ENCODE data around the gene TAF11L13.
"Not testable (repeated sequence)": the region's sequence is repeated elsewhere in the genome, so short reads cannot be mapped to it uniquely, and the experiment has no call there.

Gene TAF11L13

GRCh38 chr5:17631788-17632187 lies at the start of gene TAF11L13:
Gene TAF11L13, plus strand, starts transcription at chr5:17632088.
- H3K4me3 ChIP-seq (ENCODE audit: low read depth in 1 of 2, low read length in 2 of 2); H3K27me3 ChIP-seq (ENCODE audit: low read depth, low read length); H3K4me1 ChIP-seq (ENCODE audit: control insufficient read depth in 1 of 2, insufficient read depth in 2 of 2, low read length in 2 of 2); H3K36me3 ChIP-seq (ENCODE audit: control insufficient read depth in 1 of 2, insufficient read depth in 2 of 2, low read length in 2 of 2); H3K9me3 ChIP-seq (ENCODE audit: control insufficient read depth in 1 of 2, low read length in 2 of 2); H3K27ac ChIP-seq (ENCODE audit: low read length): not testable (repeated sequence)

DNA sequence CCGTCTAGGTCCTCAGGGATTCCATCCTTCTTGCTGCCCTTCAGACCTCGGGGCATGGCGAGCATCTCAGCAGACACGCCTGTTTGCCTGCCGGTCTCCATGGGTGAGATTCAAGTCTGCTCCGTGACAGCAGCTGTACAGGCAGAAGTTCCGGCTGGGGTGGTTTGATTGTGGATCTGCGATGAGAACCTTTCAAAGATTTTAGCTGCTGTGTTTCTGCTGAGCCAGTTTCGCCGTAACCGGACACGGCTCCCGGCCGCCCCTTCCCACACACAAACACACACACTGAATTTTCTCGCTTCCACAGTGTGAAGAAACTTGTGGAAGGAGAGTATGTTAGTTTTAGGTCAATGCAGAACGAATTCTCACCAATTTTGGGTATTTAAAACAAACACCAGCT lies 46.2 kb upstream of the TAF11L13 start, which contains the start of gene TAF11L7:
Gene TAF11L7 (minus strand): TSS at position 101 of the 400 bp plus-strand sequence.
- H3K36me3 ChIP-seq (ENCODE audit: control insufficient read depth in 1 of 2, insufficient read depth in 2 of 2, low read length in 2 of 2); H3K27ac ChIP-seq (ENCODE audit: low read length); H3K9me3 ChIP-seq (ENCODE audit: control insufficient read depth in 1 of 2, low read length in 2 of 2); H3K4me1 ChIP-seq (ENCODE audit: control insufficient read depth in 1 of 2, insufficient read depth in 2 of 2, low read length in 2 of 2); H3K4me3 ChIP-seq (ENCODE audit: low read depth in 1 of 2, low read length in 2 of 2); H3K27me3 ChIP-seq (ENCODE audit: low read depth, low read length): not testable (repeated sequence)

DNA sequence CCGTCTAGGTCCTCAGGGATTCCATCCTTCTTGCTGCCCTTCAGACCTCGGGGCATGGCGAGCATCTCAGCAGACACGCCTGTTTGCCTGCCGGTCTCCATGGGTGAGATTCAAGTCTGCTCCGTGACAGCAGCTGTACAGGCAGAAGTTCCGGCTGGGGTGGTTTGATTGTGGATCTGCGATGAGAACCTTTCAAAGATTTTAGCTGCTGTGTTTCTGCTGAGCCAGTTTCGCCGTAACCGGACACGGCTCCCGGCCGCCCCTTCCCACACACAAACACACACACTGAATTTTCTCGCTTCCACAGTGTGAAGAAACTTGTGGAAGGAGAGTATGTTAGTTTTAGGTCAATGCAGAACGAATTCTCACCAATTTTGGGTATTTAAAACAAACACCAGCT lies 41.0 kb upstream of the TAF11L13 start, which contains the start of gene TAF11L8:
Gene TAF11L8 (minus strand): TSS at position 101 of the 400 bp plus-strand sequence.
- H3K9me3 ChIP-seq (ENCODE audit: control insufficient read depth in 1 of 2, low read length in 2 of 2); H3K36me3 ChIP-seq (ENCODE audit: control insufficient read depth in 1 of 2, insufficient read depth in 2 of 2, low read length in 2 of 2); H3K27me3 ChIP-seq (ENCODE audit: low read depth, low read length); H3K27ac ChIP-seq (ENCODE audit: low read length); H3K4me1 ChIP-seq (ENCODE audit: control insufficient read depth in 1 of 2, insufficient read depth in 2 of 2, low read length in 2 of 2); H3K4me3 ChIP-seq (ENCODE audit: low read depth in 1 of 2, low read length in 2 of 2): not testable (repeated sequence)

DNA sequence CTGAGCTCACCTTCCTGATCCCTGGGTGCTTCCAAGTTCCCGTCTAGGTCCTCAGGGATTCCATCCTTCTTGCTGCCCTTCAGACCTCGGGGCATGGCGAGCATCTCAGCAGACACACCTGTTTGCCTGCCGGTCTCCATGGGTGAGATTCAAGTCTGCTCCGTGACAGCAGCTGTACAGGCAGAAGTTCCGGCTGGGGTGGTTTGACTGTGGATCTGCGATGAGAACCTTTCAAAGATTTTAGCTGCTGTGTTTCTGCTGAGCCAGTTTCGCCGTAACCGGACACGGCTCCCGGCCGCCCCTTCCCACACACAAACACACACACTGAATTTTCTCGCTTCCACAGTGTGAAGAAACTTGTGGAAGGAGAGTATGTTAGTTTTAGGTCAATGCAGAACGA lies 37.6 kb upstream of the TAF11L13 start, which contains the start of gene TAF11L9:
Gene TAF11L9 (minus strand): TSS at position 140 of the 400 bp plus-strand sequence.
- H3K27me3 ChIP-seq (ENCODE audit: low read depth, low read length); H3K9me3 ChIP-seq (ENCODE audit: control insufficient read depth in 1 of 2, low read length in 2 of 2); H3K36me3 ChIP-seq (ENCODE audit: control insufficient read depth in 1 of 2, insufficient read depth in 2 of 2, low read length in 2 of 2); H3K27ac ChIP-seq (ENCODE audit: low read length); H3K4me3 ChIP-seq (ENCODE audit: low read depth in 1 of 2, low read length in 2 of 2); H3K4me1 ChIP-seq (ENCODE audit: control insufficient read depth in 1 of 2, insufficient read depth in 2 of 2, low read length in 2 of 2): not testable (repeated sequence)

- H3K4me1 ChIP-seq (ENCODE audit: control insufficient read depth in 1 of 2, insufficient read depth in 2 of 2, low read length in 2 of 2) = not testable (repeated sequence)
Measured at GRCh38 chr5:17597728-17598127, 34.2 kb upstream of the TAF11L13 start, which contains the start of gene TAF11L10. Gene TAF11L10, minus strand, starts transcription at chr5:17597828.

DNA sequence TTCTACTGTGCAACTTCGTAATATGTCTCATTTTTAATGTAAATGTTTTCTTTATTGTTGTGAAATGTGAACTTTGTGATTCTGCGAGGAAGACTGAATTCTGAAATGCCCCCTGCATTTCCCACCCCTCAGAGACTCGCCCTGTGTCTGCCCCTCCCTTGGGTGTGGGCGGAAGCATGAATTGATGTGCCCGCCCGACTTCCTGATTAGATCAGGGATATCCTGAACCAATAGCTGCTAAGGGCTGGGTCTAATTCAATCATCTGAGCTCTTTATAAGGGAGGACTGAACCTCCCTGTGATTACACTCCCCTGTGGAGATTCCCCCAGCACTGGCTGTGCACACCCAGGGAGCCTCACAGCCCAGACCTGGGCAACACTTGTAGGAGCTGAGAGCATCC lies 28.0 kb upstream of the TAF11L13 start, which contains the start of gene TAF11L11:
Gene TAF11L11 (plus strand): TSS at position 304 of the 400 bp plus-strand sequence.
- H3K4me3 ChIP-seq (ENCODE audit: low read depth in 1 of 2, low read length in 2 of 2); H3K27me3 ChIP-seq (ENCODE audit: low read depth, low read length); H3K4me1 ChIP-seq (ENCODE audit: control insufficient read depth in 1 of 2, insufficient read depth in 2 of 2, low read length in 2 of 2); H3K9me3 ChIP-seq (ENCODE audit: control insufficient read depth in 1 of 2, low read length in 2 of 2); H3K36me3 ChIP-seq (ENCODE audit: control insufficient read depth in 1 of 2, insufficient read depth in 2 of 2, low read length in 2 of 2); H3K27ac ChIP-seq (ENCODE audit: low read length): not testable (repeated sequence)

More at GRCh38 chr5:17597728-17598127, 34.2 kb upstream of the TAF11L13 start, which contains the start of gene TAF11L10:
- H3K9me3 ChIP-seq (ENCODE audit: control insufficient read depth in 1 of 2, low read length in 2 of 2); H3K4me3 ChIP-seq (ENCODE audit: low read depth in 1 of 2, low read length in 2 of 2); H3K36me3 ChIP-seq (ENCODE audit: control insufficient read depth in 1 of 2, insufficient read depth in 2 of 2, low read length in 2 of 2); H3K27ac ChIP-seq (ENCODE audit: low read length); H3K27me3 ChIP-seq (ENCODE audit: low read depth, low read length): not testable (repeated sequence)

GRCh38 chr5:17604951-17605350 lies 26.9 kb upstream of the TAF11L13 start:
- H3K27me3 ChIP-seq (ENCODE audit: low read depth, low read length) = no peaks in the 10 kb centered on the region
- no peaks in the 10 kb centered on the region for H3K36me3 ChIP-seq (ENCODE audit: control insufficient read depth in 1 of 2, insufficient read depth in 2 of 2, low read length in 2 of 2)
- H3K4me3 ChIP-seq (ENCODE audit: low read depth in 1 of 2, low read length in 2 of 2) = no peak overlapping the region
- H3K27ac ChIP-seq (ENCODE audit: low read length) = no peak overlapping the region
- H3K4me1 ChIP-seq (ENCODE audit: control insufficient read depth in 1 of 2, insufficient read depth in 2 of 2, low read length in 2 of 2) = no peaks in the 10 kb centered on the region
- peaks cover 0 to 4% of the 10 kb centered on the region in 2 donors for H3K9me3 ChIP-seq (ENCODE audit: control insufficient read depth in 1 of 2, low read length in 2 of 2)

DNA sequence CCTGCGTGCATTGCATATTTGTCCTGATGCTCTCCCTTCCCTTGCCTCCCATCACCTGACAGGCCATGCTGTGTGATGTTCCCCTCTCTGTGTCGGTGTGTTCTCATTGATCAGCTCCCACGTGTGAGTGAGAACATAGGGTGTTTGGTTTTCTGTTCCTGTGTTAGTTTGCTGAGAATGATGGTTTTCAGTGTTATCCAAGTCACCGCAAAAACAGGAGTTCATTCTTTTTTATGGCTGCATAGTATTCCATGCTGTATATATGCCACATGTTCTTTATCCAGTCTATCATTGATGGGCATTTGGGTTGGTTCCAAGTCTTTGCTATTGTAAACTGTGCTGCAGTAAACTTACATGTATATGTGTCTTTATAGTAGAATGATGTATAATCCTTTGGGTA lies 24.4 kb upstream of the TAF11L13 start:
- H3K4me3 ChIP-seq (ENCODE audit: low read depth in 1 of 2, low read length in 2 of 2); H3K27me3 ChIP-seq (ENCODE audit: low read depth, low read length); H3K27ac ChIP-seq (ENCODE audit: low read length); H3K9me3 ChIP-seq (ENCODE audit: control insufficient read depth in 1 of 2, low read length in 2 of 2); H3K4me1 ChIP-seq (ENCODE audit: control insufficient read depth in 1 of 2, insufficient read depth in 2 of 2, low read length in 2 of 2); H3K36me3 ChIP-seq (ENCODE audit: control insufficient read depth in 1 of 2, insufficient read depth in 2 of 2, low read length in 2 of 2): not testable (repeated sequence)

DNA sequence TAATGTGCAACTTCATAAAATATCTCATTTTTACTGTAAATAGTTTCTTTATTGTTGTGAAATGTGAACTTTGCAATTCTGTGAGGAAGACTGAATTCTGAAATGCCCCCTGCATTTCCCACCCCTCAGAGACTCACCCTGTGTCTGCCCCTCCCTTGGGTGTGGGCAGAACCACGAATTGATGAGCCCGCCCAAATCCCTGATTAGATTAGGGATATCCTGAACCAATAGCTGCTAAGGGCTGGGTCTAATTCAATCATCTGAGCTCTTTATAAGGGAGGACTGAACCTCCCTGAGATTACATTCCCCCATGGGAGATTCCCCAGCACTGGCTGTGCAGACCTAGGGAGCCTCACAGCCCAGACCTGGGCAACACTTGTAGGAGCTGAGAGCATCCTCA lies 21.8 kb upstream of the TAF11L13 start, which contains the start of gene TAF11L12:
Gene TAF11L12 (plus strand): TSS at position 301 of the 400 bp plus-strand sequence.
- H3K4me1 ChIP-seq (ENCODE audit: control insufficient read depth in 1 of 2, insufficient read depth in 2 of 2, low read length in 2 of 2); H3K4me3 ChIP-seq (ENCODE audit: low read depth in 1 of 2, low read length in 2 of 2); H3K27ac ChIP-seq (ENCODE audit: low read length); H3K36me3 ChIP-seq (ENCODE audit: control insufficient read depth in 1 of 2, insufficient read depth in 2 of 2, low read length in 2 of 2); H3K9me3 ChIP-seq (ENCODE audit: control insufficient read depth in 1 of 2, low read length in 2 of 2); H3K27me3 ChIP-seq (ENCODE audit: low read depth, low read length): not testable (repeated sequence)

DNA sequence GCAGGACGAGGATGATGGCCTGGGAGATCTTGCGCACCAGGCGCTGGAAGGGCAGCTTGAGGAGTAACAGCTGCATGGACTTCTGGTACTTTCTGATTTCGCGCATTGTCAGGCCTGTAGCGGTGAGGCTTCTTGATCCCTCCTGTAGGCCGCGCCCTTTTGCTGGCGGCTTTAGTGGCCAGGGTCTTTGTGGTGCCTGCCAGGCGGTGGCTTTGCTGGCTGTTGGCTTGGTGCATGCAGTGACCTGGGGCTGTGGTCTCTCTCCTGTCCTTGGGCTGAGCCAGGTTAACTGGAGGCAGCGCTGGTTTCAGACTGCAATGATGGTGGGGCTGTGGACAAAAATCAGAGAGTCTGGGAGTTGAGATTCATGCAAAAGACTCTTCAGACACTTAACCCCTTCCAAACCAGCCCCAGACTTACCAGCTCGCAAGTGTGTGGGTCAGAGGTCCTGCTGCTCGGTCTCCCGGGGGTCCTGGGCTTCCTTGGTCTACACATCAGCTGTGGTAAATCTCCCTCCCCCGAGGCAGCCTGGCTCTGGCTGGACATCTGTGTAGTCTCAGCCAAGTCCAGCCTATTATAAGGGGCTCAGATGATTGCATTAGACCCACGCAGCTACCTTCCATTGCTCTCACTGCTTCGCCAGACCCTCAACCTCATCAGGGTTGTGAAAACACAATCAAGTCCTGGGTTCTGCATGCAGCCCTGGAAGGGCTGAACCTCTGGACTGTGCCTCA lies 16.8 kb upstream of the TAF11L13 start:
- Histone ChIP-seq H3K27ac (ENCODE audit: low read length) (no peak overlapping the region), H3K27me3 (ENCODE audit: low read depth, low read length) (no peaks in the 10 kb centered on the region), H3K9me3 (ENCODE audit: control insufficient read depth in 1 of 2, low read length in 2 of 2) (no peaks in the 10 kb centered on the region), H3K4me3 (ENCODE audit: low read depth in 1 of 2, low read length in 2 of 2) (no peak overlapping the region), H3K36me3 (ENCODE audit: control insufficient read depth in 1 of 2, insufficient read depth in 2 of 2, low read length in 2 of 2) (no peaks in the 10 kb centered on the region), H3K4me1 (ENCODE audit: control insufficient read depth in 1 of 2, insufficient read depth in 2 of 2, low read length in 2 of 2) (no peaks in the 10 kb centered on the region)

DNA sequence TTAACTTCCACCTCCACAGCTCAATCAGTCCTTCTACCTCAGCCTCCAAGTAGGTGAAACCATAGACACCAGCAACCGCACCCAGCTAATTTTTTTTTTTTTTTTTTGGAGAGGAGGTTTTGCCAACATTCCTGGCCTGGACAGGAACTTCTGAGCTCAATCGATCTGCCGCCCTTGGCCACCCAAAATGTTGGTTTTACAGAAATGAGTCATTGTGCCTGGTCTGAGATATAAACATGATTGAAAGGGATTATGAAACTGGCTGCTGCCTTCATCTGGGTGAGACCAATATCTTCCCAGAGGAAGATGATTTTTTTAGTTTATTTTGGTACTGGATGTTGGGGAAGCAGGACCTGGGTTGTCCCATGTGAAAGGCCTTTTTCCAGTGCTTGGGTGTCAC lies 12.5 kb upstream of the TAF11L13 start:
- Histone ChIP-seq H3K4me3 (ENCODE audit: low read depth in 1 of 2, low read length in 2 of 2) (no peak overlapping the region), H3K36me3 (ENCODE audit: control insufficient read depth in 1 of 2, insufficient read depth in 2 of 2, low read length in 2 of 2) (no peaks in the 10 kb centered on the region), H3K27me3 (ENCODE audit: low read depth, low read length) (no peaks in the 10 kb centered on the region), H3K9me3 (ENCODE audit: control insufficient read depth in 1 of 2, low read length in 2 of 2) (no peaks in the 10 kb centered on the region), H3K27ac (ENCODE audit: low read length) (no peak overlapping the region), H3K4me1 (ENCODE audit: control insufficient read depth in 1 of 2, insufficient read depth in 2 of 2, low read length in 2 of 2) (no peaks in the 10 kb centered on the region)

DNA sequence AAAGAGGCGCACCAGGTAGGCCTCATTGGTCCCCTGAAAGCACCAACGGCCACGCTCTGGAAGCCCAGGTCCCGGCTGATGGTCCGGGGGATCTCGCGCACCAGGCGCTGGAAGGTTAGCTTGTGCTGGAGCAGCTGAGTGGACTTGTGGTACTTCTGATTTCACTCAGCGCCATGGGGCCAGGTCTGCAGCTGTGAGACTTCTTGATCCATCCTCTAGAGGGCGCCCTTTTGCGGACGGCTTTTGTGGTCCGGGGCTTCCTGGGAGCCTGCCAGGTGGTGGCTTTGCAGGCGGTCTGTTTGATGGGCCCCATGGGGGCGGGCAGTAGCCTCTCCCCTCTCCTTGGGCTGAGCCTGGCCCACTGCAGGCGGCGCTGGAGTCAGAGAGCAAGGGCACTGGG lies 11.3 kb upstream of the TAF11L13 start:
- Histone ChIP-seq H3K36me3 (ENCODE audit: control insufficient read depth in 1 of 2, insufficient read depth in 2 of 2, low read length in 2 of 2) (no peaks in the 10 kb centered on the region), H3K9me3 (ENCODE audit: control insufficient read depth in 1 of 2, low read length in 2 of 2) (no peaks in the 10 kb centered on the region), H3K4me3 (ENCODE audit: low read depth in 1 of 2, low read length in 2 of 2) (no peak overlapping the region), H3K4me1 (ENCODE audit: control insufficient read depth in 1 of 2, insufficient read depth in 2 of 2, low read length in 2 of 2) (no peaks in the 10 kb centered on the region), H3K27ac (ENCODE audit: low read length) (no peak overlapping the region), H3K27me3 (ENCODE audit: low read depth, low read length) (no peaks in the 10 kb centered on the region)

All from muscle layer of duodenum (tissue), 2 donors.